Cardiac fibroblast (primary cell): ENCODE measurements around the gene CBX8.

Experiments used
- DNase-seq, 2 donors: peaks; one replicate each; pipeline versions ENCODE4 v3.0.0 to v3.0.0-alpha.2; 2010; ENCODE audit warnings: low read depth in 2 of 2
- H3K4me3 ChIP-seq, 2 donors: replicated peaks in 1 of 2; 1 replicate in 1 of 2; 2 replicates in 1 of 2; pipeline ENCODE4 v1.5.1; 2011; ENCODE audit warnings: low read depth in 2 of 2, low read length in 2 of 2, mild to moderate bottlenecking in 2 of 2, moderate library complexity in 1 of 2
- CTCF ChIP-seq: IDR thresholded peaks from one replicate; pipeline ENCODE4 v1.5.1; 2011; ENCODE audit warnings: low read depth, mild to moderate bottlenecking, low read length, inconsistent platforms

CBX8 gene

DNA sequence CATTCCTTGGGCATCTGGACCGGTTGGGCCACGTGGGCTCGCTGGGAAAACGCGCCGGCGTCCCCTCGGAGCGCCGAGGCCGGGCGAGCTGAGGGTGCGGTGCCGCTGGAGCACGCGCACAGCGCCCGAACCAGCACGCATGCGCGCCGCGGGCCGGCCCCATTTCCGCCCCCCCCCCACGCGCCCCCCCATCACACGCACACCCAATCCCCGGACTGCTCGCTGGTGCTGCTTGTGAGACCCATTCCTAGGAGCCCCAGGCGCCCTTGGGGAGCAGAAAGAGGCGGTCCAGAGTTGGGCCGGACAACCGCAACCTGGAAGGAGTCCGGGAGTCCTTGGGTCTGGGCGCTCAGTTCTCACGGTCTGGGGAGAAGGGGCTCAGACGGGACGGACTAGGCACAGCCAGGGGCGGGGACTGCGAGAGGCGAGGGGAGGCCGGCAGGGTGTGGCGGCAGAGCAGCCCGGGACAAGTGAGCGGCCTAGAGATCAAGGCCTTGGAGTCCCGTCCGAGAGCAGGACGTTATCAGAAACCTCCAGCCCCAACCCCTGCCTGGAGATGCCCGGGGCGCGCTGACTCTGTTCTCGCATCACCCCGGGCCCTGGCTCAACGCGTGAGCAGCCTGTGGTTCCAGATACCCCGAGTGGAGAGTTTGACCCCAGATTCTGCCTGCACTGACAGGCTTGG is 6.0 kb upstream of the CBX8 start:
- TF ChIP-seq CTCF = no peak
- no peak for DNase-seq
- no peak overlapping the region for H3K4me3 ChIP-seq

DNA sequence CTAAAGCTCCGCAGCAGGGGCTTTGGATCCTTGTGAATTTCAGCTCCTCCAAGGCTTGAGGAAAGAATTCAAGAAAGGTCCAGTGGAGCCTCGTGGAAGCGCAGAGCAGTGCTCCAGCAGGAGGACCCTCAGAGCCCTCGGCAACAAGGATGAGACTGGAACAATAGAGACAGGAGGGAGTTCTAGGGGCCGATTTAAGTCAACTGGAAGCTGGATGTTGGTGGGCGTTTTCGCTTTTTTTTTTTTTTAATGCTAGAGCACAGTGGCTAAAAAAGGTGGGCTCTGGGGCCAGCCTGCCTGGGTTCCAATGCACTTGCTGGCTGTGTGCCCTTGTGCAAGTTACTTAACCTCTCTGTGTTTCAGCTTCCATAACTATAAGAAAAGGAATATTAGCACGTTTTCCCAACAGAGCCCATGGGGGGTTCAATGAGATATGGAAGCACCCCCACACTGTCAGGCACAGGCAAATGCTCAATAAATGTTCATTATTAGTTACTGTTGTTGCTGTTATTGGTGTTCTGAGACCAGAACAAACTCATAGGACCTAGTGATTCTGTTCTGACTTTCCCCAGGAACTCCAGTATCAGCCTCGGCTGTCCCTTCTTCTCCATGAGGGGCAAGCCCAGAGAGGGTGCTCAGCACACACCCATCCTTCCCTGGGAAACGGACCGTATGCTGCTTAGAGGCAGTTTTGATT is 5.3 kb upstream of the CBX8 start:
- no peak for TF ChIP-seq CTCF
- DNase-seq = no peak
- no peak overlapping the region for H3K4me3 ChIP-seq

- H3K4me3 ChIP-seq = no peak overlapping the region
- no peak for TF ChIP-seq CTCF
- no peak for DNase-seq
Measured at GRCh38 chr17:79801156-79802038, 4.5 kb upstream of the CBX8 start.

DNA sequence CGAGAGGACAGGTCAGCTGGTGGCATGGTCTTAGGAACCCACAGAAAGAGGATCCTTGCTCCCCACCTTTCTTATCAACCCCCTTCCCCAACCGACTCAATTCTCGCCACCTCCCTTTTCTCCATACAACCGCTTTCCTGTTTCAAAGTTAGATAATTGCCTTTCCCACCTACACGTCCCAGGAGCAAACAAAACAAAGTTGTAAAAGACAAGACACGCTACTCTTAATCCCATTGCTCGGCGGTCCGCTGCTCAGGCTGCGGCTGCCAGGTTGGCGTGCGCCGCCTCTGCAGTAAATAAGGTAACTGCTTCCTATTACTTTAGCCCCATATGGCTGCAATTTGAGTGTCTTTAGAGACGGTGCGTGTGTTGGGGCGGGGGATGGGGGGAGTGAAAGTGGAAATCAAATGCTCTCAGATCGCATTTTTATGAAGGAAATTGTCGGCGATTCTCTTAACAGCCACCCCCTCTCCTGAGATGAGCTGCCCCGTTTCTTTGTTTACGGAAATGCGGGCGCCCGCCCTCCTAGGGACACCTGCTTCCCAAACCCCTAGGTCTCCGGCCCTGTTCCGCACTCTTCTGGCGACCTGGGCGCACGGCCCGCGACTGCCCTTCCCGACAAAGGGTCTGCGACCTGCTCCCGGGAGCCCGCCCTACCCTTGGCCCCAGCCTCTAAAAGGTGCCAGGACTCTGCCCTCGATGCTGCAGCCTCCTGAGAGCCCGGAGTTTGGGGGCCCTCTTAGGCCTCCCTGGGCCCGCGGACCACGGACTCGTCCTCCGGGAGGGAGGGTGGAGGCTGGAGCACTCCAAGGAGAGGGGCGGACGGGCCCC is 3.7 kb upstream of the CBX8 start:
- no peak for TF ChIP-seq CTCF
- H3K4me3 ChIP-seq = no peak overlapping the region
- DNase-seq = peak; percentile 52 to 59

DNA sequence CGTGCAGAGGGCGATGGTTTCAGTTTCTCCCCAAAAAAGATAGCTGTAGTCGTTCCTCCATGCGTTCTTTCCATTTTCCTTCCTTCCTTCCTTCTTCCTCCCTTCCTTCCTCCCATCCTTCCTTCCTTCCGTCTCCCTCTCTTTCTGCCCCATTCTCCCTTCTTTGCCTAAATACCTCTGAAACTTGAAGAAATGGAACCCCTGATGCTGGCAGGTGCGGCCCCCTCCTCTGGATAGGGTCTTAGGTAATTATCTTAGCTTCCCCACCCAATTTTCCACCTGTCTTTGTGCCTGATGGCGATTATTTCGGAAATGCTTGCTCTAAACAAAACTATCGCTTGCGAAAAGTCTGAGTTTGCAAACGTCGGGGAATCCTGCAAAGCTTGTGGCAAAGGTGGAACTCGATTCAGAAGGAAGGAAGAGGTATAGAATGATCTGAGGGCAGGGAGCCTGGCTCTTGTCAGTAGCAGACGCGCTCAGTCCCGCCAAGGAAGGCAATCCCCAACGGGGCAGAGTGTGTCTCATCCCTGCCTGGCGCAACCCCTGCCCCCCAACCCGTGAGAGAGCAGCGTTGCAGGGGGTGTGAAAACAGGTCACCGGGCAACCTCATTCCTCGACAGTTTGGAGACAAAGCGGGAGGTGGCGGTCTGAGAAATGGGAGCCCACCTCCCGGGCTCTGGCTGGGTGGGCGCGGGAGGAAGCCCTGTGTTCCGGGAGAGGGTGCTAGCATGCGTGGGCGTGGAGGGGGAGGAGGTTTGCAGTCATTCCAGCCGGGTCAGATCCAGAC is 2.9 kb upstream of the CBX8 start:
- no peak overlapping the region for H3K4me3 ChIP-seq
- no peak for DNase-seq
- no peak for TF ChIP-seq CTCF
